ENCODE measurements around the gene CCNF. TPM values are rescaled to one million over a fixed set of nuclear protein-coding genes. Genes with fewer than 3 reads are reported as not detected.

CCNF gene
- total RNA-seq, 1 experiment from 2014 or later = 64.7 TPM

DNA sequence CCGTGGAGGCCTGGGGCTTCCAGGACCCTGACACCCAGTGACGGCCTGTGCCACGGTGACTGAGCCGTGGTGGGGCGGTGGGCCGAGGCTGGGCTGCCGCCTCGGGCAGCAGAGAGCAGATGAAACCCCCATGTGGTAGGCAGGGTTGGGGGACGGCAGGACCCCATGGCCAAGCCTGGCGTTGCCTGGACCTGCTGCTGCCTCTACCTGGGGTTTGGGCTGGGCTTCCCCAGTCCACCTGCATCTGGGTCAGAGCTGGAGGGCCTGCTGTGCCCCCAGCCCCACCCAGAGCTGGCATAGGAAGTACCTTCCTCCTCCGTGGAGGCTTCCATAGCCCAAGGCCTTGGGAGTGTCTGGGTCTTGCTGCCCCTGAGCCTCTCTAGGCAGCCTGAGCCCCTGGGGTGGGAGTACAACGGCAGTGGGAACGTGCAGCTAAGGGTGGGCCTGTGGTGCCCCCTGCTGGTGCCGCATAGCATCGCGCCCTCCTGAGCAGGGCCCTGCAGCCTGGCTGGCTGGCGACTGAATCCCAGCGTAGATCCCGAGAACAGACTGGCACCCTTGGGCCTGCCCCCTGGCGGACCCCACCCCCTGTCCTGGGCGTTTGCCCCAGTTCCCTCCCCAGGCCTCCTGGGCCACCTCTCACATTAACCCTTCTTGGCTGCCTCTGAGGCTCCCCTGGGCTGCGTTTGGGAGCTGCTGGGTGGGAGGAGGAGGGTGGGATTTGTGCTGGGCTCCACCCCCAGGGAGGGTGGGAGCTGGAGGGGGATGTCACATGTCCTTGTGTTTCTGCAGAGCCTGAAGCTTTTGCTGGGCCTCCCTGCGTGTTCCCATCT is 71.9 kb downstream of the CCNF start:
- DNase-seq (ENCODE audit: low read depth) = peak; percentile 72

DNA sequence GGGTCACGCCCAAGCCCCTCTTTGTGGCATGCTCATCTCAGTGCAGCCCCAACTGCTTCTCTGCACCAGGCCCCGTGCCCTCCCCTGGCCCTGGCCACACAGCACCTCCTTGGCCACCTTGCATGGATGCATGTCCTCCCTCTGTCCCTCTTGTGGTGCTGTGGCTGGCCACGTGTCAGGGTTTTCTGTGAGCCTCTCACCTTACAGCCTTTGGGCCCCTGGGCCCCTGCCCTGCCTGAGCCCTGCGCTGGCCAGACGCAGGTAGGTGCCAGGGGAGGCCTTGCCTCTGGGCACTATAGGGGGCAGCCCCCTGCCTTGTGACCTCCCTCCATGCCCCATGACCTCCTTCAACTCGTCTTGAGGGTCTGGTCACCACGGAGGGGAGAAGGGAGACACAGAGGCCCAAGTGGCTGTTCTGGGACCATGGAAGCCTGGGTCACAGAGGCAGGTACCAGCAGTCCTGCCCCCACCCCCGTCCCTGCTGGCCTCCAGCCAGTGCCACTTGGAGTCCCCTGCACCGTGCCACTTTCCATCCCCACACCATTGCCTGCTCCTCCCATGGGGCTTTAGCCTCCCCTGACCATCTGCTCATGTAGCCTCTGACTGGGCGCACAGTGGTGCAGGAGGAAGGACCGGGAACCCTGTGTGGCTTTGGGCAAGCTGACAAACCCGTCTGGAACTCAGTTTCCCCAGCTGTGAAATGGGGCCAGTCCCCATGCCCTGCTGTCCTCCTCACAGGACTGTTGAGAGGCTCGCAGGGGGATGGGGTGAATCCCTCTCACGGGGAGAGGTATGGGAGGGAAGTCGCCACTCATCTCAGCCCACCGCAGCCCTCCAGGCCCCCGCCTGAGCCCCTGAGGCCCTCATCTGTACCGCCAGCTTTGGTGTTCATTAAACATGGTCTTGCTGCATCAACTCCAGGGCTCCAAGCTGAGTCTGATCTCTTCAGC is 73.0 kb downstream of the CCNF start:
- DNase-seq (ENCODE audit: low read depth) = no peak

DNA sequence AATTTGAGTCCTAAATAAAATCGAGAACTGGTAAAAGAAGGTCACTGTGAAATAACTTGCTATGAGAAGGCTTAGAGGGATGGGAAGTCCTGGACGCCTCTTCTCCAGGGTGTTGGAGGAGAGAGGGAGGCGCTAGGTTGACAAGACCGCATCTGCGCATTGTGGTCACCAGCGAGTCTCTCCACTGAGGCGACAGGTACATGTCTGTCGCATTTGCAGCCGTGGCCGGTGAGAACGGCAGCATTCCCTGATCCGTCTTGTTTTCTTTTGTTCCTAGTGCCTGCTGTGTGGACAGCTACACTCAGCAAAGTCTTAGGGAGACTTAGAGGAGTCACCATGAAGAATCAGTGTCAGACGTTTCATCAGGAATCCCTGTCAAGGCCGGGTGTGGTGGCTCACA is 76.4 kb downstream of the CCNF start:
- DNase-seq (ENCODE audit: low read depth) = no peak

DNA sequence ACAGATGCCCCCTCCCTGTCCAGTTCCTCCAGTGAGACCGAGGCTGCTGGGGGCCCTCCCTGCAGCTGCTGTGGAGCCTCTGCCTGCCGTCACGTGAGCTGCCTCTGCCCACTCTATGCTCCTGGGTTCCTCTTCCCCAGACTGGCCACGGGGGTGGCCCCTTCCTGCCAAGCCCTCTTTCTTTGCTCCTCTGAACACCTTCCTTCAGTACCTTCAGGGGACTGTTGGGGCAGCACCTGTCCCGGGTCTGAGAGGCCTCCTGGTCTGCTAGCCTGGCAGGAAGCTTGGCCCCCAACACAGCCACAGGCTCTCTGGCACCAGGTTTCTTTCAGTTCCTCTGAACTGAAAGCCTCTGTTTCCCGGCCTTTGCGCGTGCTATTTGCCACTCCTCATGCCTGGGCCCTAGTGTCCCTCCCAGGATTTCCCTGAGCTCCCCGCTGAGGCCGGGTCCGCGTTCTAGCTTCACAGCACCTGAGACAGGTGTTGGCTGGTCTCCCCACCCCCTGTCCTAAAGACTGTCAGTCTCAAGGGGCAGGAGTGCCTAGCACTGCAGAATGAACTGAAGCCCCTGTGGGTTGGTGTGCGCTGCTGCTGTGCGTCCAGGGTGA is 77.9 kb downstream of the CCNF start:
- no peak for DNase-seq (ENCODE audit: low read depth)

DNA sequence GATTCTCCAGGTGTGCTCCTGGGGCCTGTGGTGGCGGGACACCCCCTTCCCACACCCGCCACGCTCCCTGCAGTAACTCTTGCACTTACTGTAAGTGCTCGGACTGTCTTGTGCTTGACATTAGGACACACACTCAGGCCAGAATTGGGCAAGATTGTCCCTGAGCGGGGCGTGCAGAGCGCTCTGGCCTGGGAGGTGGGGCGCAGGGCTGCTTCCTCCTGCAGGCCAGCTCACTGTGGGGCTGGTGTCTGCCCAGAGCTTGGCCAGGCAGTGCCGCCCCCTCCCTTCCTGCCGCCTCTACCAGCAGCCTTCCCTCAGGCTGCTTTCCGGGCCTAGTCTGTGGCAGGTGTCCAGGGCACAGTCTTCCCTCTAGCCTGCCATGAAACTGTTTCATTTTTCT is 78.4 kb downstream of the CCNF start:
- DNase-seq (ENCODE audit: low read depth) = no peak

Small RNA genes within 50 kb of the gene (small RNA-seq; reads per million reads assigned to genes)
- gene MIR6768 = not detected

Other genes with a start within 250 kb of the CCNF start
- 0.10 and 1.2 TPM in 2 replicates for gene CASKIN1, start 232.8 kb upstream of the CCNF start, total RNA-seq (2014; rRNA removed; shearing (Covaris generic))
- gene MLST8, start 224.0 kb upstream of the CCNF start, total RNA-seq (2014; rRNA removed; shearing (Covaris generic)) = 50.0 and 69.1 TPM in 2 replicates
- gene BRICD5, start 218.6 kb upstream of the CCNF start, total RNA-seq (2014; rRNA removed; shearing (Covaris generic)) = 2.0 and 7.3 TPM in 2 replicates
- 40.0 and 50.1 TPM in 2 replicates for gene PGP, start 214.6 kb upstream of the CCNF start, total RNA-seq (2014; rRNA removed; shearing (Covaris generic))
- 37.4 and 41.2 TPM in 2 replicates for gene E4F1, start 205.9 kb upstream of the CCNF start, total RNA-seq (2014; rRNA removed; shearing (Covaris generic))
- gene DNASE1L2, start 193.0 kb upstream of the CCNF start, total RNA-seq (2014; rRNA removed; shearing (Covaris generic)) = 2.1 and 3.7 TPM in 2 replicates
- gene ECI1, start 177.9 kb upstream of the CCNF start, total RNA-seq (2014; rRNA removed; shearing (Covaris generic)) = 32.5 and 40.0 TPM in 2 replicates
- 249 and 290 TPM in 2 replicates for gene RNPS1, start 161.3 kb upstream of the CCNF start, total RNA-seq (2014; rRNA removed; shearing (Covaris generic))
- 0.13 and 0.14 TPM in 2 replicates for gene ABCA3, start 88.7 kb upstream of the CCNF start, total RNA-seq (2014; rRNA removed; shearing (Covaris generic))
- gene TEDC2, start 30.7 kb downstream of the CCNF start, total RNA-seq (2014; rRNA removed; shearing (Covaris generic)) = 50.8 and 61.3 TPM in 2 replicates
- gene NTN3, start 41.9 kb downstream of the CCNF start, total RNA-seq (2014; rRNA removed; shearing (Covaris generic)) = not detected in 2 replicates
- 13.1 and 14.0 TPM in 2 replicates for gene TBC1D24, start 45.7 kb downstream of the CCNF start, total RNA-seq (2014; rRNA removed; shearing (Covaris generic))
- 35.8 and 147 TPM in 2 replicates for gene ATP6V0C, start 84.5 kb downstream of the CCNF start, total RNA-seq (2014; rRNA removed; shearing (Covaris generic))
- 40.4 and 44.9 TPM in 2 replicates for gene AMDHD2, start 90.9 kb downstream of the CCNF start, total RNA-seq (2014; rRNA removed; shearing (Covaris generic))
- not detected in 2 replicates for gene CEMP1, start 102.0 kb downstream of the CCNF start, total RNA-seq (2014; rRNA removed; shearing (Covaris generic))
- 18.2 and 21.5 TPM in 2 replicates for gene PDPK1, start 108.6 kb downstream of the CCNF start, total RNA-seq (2014; rRNA removed; shearing (Covaris generic))

All from HT1080 (cell line).